ENCODE measurements around the gene CD80. TPM values are rescaled to one million over a fixed set of nuclear protein-coding genes. Genes with fewer than 3 reads are reported as not detected.
A peak's percentile ranks its signal among the peaks of the same experiment; 100 is the strongest.
"Not testable (repeated sequence)": the region's sequence is repeated elsewhere in the genome, so short reads cannot be mapped to it uniquely, and the experiment has no call there.

CD80 gene
- total RNA-seq, 1 donor from 2014 or later = not detected

GRCh38 chr3:119557877-119558269 is 1.5 kb downstream of the CD80 start:
- Histone ChIP-seq H3K4me3 (ENCODE audit: low read depth, low read length) (no peak overlapping the region), H3K36me3 (ENCODE audit: control insufficient read depth, insufficient read depth, low read length) (no peaks in the 10 kb centered on the region), H3K27me3 (ENCODE audit: control insufficient read depth, insufficient read depth, low read length) (peaks cover 3% of the 10 kb centered on the region)
- no peak for TF ChIP-seq CTCF (IDR thresholded peaks at IDR 0.05; ENCODE audit: insufficient read depth, low read length, severe bottlenecking)
- DNase-seq (ENCODE audit: low read depth) (no peak), FAIRE-seq (no peak)

GRCh38 chr3:119557192-119557876 is 2.1 kb downstream of the CD80 start:
- FAIRE-seq (peak; percentile 40), DNase-seq (ENCODE audit: low read depth) (no peak)
- Histone ChIP-seq H3K36me3 (ENCODE audit: control insufficient read depth, insufficient read depth, low read length) (no peaks in the 10 kb centered on the region), H3K27me3 (ENCODE audit: control insufficient read depth, insufficient read depth, low read length) (peaks cover 3% of the 10 kb centered on the region), H3K4me3 (ENCODE audit: low read depth, low read length) (no peak overlapping the region)
- TF ChIP-seq CTCF (IDR thresholded peaks at IDR 0.05; ENCODE audit: insufficient read depth, low read length, severe bottlenecking) = no peak

- no peaks in the 10 kb centered on the region for H3K36me3 ChIP-seq (ENCODE audit: control insufficient read depth, insufficient read depth, low read length)
- FAIRE-seq = no peak
- TF ChIP-seq CTCF (IDR thresholded peaks at IDR 0.05; ENCODE audit: insufficient read depth, low read length, severe bottlenecking) = no peak
Measured at GRCh38 chr3:119555929-119556328, 3.5 kb downstream of the CD80 start.

GRCh38 chr3:119555309-119555735 is 4.1 kb downstream of the CD80 start:
- no peak for TF ChIP-seq CTCF (IDR thresholded peaks at IDR 0.05; ENCODE audit: insufficient read depth, low read length, severe bottlenecking)
- Histone ChIP-seq H3K27me3 (ENCODE audit: control insufficient read depth, insufficient read depth, low read length) (peaks cover 3% of the 10 kb centered on the region), H3K4me3 (ENCODE audit: low read depth, low read length) (no peak overlapping the region), H3K36me3 (ENCODE audit: control insufficient read depth, insufficient read depth, low read length) (no peaks in the 10 kb centered on the region)
- FAIRE-seq (no peak), DNase-seq (ENCODE audit: low read depth) (no peak)

More at GRCh38 chr3:119555929-119556328, 3.5 kb downstream of the CD80 start:
- Histone ChIP-seq H3K27me3 (ENCODE audit: control insufficient read depth, insufficient read depth, low read length) (peaks cover 3% of the 10 kb centered on the region), H3K4me3 (ENCODE audit: low read depth, low read length) (no peak overlapping the region)
- DNase-seq (ENCODE audit: low read depth) = no peak

GRCh38 chr3:119553823-119554415 is 5.5 kb downstream of the CD80 start:
- Histone ChIP-seq H3K27me3 (ENCODE audit: control insufficient read depth, insufficient read depth, low read length) (peaks cover 3% of the 10 kb centered on the region), H3K4me3 (ENCODE audit: low read depth, low read length) (no peak overlapping the region), H3K36me3 (ENCODE audit: control insufficient read depth, insufficient read depth, low read length) (no peaks in the 10 kb centered on the region)
- DNase-seq (ENCODE audit: low read depth) (no peak), FAIRE-seq (no peak)
- TF ChIP-seq CTCF (IDR thresholded peaks at IDR 0.05; ENCODE audit: insufficient read depth, low read length, severe bottlenecking) = no peak

GRCh38 chr3:119552928-119553327 is 6.5 kb downstream of the CD80 start:
- not testable (repeated sequence) for H3K27me3 ChIP-seq (ENCODE audit: control insufficient read depth, insufficient read depth, low read length); H3K4me3 ChIP-seq (ENCODE audit: low read depth, low read length); FAIRE-seq; H3K36me3 ChIP-seq (ENCODE audit: control insufficient read depth, insufficient read depth, low read length); DNase-seq (ENCODE audit: low read depth)
